Jurkat, Clone E6-1 (cell line): ENCODE results near the gene CACYBP. TPM values are rescaled to one million over a fixed set of nuclear protein-coding genes. Genes with fewer than 3 reads are reported as not detected.

Source experiments
- DNase-seq: peaks from one replicate; pipeline ENCODE4 v3.0.0-alpha.2; 2011; ENCODE audit warnings: low read depth, low spot score
- H3K4me3 ChIP-seq: 2 replicates; pipeline ENCODE4 v1.5.1; 2011; ENCODE audit warnings: mild to moderate bottlenecking, low read length, control low read depth, moderate library complexity
- polyA plus RNA-seq: library from polyadenylated mRNA; unstranded; fragments of >200 nt; gene quantifications from one replicate; pipeline ENCODE4 v1.2.1, GENCODE V29; 2012; ENCODE audit warnings: missing spikeins; ENCODE audit not compliant: insufficient read length, insufficient read depth

CACYBP gene, protein sequence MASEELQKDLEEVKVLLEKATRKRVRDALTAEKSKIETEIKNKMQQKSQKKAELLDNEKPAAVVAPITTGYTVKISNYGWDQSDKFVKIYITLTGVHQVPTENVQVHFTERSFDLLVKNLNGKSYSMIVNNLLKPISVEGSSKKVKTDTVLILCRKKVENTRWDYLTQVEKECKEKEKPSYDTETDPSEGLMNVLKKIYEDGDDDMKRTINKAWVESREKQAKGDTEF
- 375 TPM for polyA plus RNA-seq

DNA sequence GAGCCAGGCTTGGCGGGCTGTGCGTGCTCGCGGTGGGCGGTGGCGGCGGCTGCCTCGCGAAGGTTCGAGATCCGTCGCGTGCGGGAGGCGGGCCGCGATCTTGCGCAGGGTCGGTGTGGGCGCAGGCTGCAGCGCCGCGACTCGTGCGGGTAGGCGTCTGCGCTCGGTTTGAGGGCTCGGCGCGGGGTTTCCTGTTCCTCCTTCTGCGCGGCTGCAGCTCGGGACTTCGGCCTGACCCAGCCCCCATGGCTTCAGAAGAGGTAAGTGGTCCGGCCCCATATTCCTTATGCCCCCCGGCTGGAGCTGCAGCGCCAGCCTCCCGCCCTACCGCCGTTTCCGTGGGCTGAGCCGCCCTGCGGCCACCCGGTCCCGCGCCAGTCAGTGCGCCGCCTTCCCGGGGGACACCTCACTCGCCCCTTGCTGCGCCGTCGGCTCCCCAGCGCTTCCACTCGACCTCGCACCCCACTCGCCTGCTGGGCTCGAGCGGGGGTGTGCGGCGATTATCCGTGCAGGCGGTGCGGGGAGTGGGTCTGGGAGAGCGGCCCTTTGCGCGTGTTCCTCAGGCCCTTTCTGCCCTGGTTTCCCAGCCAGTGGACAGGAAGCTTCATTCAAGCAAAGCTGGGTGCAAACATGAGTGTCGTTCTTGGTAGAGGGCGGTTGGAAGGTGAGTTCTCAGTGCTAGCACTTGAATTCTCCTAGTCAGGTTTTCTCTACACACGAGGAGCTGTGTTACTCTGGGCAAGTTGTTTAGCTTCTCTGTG, at the start of gene CACYBP:
Gene CACYBP, plus strand, starts transcription at position 12 of the 761 bp plus-strand sequence. Its CDS starts 234 bp downstream, at position 246.
- peak within 1 kb of the TSS; percentile 94 for H3K4me3 ChIP-seq
- DNase-seq: peak; percentile 26

DNA sequence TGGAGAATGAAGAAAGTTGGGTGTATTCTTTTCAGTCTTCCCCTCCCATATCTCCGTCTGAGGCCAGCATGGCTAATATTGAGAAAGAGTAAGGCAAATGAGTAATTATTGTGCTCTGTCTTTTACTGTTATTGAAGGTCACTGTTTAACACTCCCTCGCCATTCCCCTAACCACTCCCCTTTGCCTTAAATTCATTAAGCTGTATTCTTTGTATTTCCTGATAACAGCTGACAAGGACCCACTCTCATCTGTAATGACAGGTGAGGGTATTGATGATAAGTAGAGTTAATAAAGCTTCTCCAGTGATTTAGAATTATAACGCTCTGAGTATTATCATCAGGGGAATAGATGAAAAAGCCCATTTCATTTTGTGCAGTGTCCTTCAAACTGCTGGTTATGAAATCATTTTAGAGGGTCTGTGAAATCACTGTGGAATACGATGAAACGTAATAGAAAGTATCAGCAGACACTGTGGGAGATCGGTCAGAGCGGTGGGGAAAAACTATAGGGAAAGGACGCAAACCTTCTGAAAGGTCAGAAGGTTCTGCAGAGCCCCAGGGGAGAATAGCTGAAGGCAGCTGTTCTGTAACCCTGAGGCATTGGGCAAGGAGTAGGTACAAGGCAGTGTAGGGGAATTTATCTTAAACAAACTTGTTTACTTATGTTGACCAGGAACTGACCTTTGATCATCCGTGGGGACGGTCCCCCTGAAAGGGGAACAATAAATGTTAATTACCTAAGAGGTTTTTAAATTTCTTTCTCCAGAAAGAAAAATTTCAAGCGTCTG, 46.3 kb upstream of the CACYBP start:
- DNase-seq: no peak
- H3K4me3 ChIP-seq: no peak overlapping the region

DNA sequence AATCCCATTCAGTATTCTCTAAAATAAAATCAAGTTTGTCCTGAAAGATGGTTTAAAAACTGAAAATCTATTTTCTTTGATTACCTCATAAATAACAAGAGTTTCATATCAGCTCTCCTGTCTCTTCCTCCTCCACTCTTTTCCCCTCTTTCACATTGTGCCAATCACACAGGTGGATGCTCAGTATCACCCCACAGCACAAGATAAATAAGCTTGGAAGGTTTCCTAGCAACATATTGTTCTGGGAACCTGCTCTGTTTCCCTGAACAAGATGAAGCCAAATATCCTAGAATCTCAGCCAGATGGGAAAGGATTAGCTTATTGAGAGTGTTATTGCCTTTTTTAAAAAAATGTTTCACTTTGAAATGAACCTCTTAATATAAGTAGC, 45.7 kb upstream of the CACYBP start:
- no peak for DNase-seq
- no peak overlapping the region for H3K4me3 ChIP-seq

DNA sequence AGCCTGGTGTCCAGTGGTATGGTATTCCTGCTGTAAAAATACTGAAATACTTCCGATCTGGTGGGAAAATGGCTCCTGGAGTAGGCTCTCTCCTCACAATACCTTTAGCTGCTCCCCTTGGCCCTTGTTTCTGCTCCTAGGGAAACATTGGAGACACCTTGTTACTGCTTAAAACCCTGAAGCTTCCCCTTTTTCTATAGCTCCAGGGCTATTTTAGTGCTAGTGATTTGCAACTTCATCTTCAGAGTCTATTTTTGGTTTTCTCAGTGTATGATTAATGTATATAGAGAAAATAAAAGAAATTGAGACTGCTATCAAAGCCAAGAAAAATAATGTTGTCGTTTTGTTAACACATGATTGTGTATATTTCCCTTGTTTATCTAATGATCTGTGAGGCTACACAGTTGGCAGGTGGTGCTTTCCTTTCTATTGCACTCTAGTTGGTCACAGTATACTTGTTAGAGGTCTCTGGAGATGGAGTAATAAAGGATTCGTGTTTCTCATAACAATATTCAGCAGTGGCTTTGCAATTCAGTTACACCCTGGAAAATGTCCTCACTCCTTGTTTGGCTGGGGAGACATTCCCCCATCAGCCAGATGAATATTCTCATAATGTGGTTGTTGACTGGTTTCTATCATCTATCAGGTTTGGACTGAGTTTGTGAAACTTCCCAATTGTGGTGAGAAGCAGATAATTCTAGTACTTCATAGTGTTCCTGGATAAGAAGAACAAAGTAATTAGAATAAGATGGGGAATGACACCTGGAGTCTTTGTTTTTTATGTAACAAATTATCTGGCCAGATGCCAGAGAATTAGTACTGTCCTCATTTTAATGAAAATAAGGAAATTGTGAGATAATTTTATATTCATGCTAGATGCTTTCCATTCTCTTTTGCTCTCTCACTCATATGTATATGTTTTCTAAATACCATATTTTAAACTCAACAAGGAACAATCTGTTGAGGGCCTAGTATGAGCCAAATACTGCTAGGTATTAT, 44.8 kb upstream of the CACYBP start:
- DNase-seq: no peak
- H3K4me3 ChIP-seq: no peak overlapping the region

DNA sequence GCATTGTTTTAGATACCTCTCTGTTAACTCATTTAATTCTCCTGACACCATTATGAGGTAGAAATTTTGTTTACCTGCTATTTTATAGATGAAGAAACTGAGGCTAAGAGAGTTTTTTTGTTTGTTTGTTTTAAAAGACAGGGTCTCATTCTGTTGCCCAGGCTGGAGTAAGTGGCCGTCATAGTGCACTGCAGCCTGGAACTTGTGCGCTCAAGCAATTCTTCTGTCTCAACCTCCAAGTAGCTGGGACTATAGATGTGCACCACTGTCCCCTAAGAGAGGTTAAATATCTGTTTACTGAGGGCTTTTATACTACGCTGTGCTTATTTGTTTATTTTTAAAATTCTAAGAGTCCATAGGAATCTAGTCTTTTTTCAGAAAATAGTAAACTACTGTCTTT, 43.7 kb upstream of the CACYBP start:
- no peak for DNase-seq
- H3K4me3 ChIP-seq: no peak overlapping the region

DNA sequence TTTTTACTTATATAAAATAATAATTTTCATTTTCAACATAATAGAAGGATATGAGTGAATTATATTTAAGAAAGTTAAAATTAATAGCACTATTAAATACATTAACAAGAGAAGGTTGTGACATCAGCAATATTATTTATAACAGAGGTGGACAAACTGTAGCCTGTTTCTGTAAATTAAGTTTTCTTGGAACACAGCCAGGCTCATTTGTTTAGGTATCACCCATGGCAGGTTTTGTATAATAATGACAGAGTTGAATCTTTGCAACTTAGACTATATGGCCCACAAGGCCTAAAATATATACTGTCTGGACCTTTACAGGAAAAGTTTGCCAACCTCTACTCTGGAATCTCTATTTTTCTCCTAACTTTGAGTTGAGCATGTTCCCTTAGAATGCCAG, 42.8 kb upstream of the CACYBP start:
- no peak overlapping the region for H3K4me3 ChIP-seq
- no peak for DNase-seq

DNA sequence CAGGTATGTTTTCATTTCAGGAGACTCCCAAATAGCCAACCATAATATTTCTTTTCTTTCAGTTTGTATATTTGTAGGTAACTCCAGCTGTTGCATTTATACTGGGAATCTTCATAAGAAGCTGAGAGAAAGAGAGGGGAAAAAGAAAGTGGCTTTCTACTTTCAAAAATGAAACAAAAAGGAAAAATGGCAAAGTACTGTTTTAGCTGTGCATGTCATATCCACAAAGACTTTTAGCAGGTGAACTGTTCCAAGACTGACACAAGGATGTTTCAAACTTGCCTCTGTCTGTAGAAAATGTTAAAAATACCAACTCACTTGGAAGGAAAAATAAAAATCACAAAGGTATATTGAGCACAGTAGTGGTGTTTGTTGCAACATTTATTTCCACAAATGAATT, 41.9 kb upstream of the CACYBP start:
- DNase-seq: no peak

DNA sequence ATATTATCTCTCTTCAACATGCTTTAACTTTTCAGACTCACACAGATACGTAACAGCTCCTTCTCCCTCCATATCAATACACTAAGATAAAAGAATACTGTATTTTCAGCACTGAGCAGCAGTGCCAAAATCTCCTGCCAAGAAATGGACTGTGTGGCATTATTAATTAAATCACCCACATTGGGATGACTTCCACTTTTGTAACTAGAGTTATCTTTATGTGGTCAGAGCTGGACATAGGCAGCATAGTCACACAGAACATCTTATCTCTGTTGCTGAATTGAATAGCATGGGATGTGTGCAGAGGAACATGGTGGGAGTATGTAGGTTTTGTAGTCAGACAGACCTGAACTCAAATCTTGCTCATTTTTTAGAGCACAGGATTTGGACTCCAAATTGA, 41.4 kb upstream of the CACYBP start:
- H3K4me3 ChIP-seq: no peak overlapping the region
- no peak for DNase-seq

More for the DNA sequence above, 41.9 kb upstream of the CACYBP start:
- H3K4me3 ChIP-seq: no peak overlapping the region

DNA sequence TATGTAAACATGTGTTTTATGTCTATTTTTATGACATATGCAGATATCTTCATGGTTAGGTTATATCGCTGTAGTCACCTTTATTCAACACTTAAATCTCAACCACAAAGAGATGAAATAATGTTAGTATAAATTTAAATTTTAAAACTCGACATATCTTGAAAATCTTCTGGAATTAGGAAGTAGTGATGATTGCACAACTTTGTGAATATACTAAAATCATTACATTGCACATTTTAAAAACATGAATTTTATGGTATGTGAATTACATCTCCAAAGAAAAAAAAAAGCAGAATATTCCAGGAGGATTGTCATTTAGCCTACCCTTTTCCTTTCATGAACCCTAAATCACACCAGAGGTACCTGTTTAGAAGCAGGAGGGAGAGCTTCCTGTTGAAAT, 39.4 kb upstream of the CACYBP start:
- DNase-seq: no peak
- no peak overlapping the region for H3K4me3 ChIP-seq

DNA sequence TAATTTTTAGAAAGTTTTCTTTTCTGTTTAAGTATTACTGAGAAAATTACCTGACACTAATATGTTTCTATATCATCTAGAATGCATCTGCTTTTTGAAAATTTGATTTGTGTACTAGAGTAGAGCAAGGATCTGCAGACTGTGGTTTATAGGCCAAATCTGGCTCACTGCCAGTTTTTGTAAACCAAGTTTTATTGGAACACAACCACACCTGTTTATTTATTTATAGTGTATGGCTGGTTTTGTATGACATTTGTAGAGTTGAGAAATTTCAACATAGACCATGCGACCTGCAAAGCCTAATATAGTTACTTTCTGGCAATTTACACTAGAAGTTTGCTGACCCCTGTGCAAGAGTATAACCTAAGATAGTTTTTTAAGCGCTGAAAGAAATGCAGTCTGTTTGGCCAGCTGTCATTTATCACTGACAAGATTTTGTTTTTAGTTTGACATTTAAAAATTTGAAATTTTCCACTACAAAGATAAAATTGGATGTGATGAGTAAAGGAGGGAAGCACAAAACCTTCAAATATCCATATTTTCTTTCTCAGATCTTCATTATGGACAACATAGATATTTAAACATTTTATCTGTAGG, 36.1 kb upstream of the CACYBP start:
- no peak overlapping the region for H3K4me3 ChIP-seq
- DNase-seq: no peak

DNA sequence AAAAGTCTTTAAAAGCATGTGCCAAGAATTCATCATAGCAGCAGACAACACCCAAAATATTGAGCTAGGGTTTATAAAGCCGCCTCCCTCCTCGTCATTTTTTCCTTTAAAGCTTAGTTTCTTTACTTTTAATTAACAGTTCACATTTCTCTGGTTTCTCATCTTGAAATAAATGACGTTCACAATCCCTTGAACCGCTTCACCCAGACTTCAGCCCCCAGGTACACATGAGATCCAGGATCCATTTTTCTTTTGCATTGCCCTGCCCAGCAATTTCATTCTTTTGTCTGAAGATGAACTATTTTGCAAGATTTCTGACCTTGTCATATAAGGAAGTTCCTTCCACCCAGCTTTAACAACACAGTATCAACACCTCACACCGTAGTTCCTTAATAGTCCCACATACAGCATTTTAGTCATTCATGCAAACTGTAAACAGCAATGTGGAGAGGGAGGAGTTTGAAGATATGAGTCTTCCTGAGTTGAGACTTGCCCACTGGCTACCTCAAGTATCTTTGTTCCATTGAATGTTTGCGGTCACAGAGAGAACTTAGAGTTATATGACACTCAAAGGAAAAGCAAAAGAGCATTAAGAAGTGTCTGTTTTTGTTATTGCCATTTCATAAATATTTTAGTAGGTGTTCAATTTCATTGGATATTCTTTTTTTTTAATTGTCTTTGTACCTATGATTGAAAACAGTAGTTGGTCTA, 35.3 kb upstream of the CACYBP start:
- DNase-seq: no peak
- H3K4me3 ChIP-seq: no peak overlapping the region

DNA sequence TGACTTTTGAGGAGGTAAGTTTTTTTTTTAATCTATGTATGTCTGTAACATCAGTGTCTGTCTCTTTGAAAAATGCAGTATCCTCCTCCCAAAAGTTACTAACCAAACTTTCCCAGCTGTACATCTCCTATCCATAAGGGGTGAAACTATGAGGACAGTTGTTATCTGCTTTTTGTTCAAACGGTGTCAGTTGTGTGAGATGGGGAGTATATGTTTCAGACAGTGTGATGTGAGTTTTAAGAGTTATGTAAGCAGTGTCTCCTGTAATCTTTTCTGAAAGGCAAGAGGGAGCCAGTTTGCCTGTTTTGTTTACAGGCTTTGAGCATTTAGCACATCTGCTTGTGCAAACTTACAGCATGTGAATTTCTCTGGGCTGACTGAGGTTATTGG, 34.8 kb upstream of the CACYBP start:
- no peak for DNase-seq
- no peak overlapping the region for H3K4me3 ChIP-seq

DNA sequence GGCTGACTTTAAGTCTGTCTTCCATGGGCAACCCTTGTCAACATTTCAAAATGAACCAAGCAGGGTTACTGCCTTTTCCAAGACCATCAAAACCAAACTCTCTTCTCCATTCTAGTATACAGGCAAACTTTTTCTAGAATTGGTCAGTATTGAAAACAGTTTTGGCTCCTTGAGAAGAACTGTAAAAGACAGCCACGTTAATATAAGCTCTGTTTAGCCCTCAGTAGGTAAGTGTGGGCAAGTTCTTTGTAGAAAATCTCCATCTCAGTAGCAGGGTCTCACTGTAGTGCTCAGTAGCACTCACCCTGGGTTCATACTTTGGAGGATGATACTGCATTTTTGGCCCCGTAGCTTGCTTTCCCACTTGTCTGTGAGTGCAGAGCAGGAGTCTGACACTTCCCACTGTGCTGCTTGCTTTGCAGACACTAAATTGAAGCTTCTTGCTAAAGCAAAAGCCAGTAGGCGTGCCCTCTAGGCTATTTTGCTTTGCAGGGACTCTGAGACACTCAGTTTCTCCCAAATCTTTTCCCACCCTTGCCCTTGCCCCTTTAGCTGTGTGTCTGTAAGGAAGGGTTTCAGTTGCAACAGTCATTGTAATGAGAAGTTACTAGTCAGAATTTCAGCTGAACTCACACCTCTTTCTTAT, 34.3 kb upstream of the CACYBP start:
- no peak for DNase-seq
- no peak overlapping the region for H3K4me3 ChIP-seq

DNA sequence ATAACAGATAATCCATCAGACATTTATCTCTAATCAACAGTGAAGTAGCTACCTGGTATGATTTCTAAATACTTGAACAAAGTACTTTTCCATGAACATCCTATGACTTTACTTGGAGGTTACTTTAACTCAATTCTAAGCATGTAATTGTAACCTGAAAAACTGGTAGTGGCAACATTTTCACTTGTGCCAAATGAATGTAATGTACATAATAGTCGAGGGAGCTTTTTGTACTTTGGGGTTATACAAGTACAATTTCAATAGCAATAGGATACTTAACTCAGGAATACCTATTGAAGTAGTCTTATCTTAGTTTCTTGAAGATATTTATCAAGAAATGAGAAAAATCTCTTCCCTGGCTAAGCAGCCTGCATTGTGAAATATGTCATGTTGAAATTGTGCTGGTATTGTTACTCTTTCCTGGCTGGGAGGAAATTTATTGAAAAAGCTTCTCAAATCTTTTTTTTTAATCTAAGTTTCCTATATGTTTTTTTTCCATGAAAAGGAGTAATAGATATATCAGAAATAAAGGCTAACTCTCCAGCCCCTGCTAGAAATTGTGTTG, 33.7 kb upstream of the CACYBP start:
- H3K4me3 ChIP-seq: no peak overlapping the region
- no peak for DNase-seq

DNA sequence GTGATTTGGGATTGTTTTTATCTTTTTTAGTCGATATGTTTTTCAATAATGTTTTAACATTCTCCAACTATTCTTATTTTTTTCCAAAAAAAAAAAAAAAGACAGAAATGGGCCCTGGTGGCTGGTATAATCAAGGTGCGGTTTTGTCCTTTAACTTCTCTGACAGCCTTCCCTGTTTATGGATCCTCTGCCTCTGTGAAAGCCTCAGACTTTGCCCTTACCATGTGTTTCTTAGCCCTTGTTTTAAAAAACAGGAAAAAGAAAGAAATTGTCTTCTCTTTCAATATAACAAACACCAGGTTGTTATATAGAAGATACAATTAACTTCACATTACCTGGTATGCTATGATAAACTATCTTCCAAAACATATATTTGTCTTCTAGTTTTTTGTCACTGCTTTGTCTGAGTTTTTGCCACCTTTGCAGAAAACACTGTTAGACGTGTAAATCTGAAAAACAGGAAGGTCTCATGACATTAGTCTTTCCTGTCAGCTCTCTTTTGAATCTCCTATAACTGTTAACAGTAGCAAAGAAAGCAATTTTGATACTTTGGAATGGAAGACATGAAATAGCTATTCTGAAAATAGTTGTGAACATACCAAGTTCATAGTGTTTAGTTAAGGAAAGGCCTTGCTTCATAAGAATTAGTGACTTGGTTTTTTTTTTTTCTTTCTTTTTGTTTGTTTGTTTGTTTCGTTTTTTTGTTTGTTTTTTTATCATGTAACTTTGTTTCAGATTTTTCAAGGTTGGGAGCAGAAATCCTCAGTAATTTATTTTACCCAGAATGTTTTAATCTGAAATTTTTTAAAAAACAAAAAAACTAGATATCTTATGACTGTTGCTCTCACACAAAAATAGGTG, 31.7 kb upstream of the CACYBP start:
- H3K4me3 ChIP-seq: no peak overlapping the region
- no peak for DNase-seq

DNA sequence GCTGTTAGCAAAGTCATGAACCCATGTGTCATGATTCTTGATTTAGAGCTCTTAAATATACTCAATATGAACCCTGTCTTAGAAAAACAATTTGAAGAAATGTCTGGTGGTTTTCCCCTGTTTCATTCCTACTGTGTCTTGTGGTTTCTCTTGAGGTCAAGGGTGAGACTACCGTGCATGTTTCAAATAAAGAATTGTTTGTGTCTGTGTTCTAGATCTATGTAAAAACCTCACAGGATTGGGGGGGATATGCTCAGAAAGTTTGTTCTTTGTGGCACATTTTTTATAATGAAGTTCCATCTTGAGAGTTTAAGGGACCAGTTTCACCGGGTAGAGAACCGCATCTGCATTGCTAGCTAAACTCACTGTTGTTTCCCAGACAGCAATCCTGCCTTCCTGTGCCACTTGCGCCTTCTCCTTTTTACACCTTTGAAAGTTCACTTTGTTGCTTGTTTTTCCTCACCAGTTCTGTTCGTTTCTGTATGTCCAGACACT, 30.9 kb upstream of the CACYBP start:
- peak; percentile 84 for DNase-seq

More for the DNA sequence above, 30.9 kb upstream of the CACYBP start:
- no peak overlapping the region for H3K4me3 ChIP-seq
